Fibroblast of mammary gland (primary cell): ENCODE results near the gene MOB1B.

Source experiments
- DNase-seq: peaks from one replicate; pipeline ENCODE4 v3.0.0-alpha.2; 2010; ENCODE audit warnings: low read depth
- H3K4me3 ChIP-seq: 2 replicates; pipeline ENCODE4 v1.5.1; 2011; ENCODE audit warnings: low read depth, mild to moderate bottlenecking, low read length, moderate library complexity; ENCODE audit not compliant: control insufficient read depth
- CTCF ChIP-seq: conservative IDR thresholded peaks from 2 replicates; pipeline ENCODE4 v1.5.1; 2011; ENCODE audit warnings: low read depth, low read length, inconsistent platforms; ENCODE audit not compliant: control insufficient read depth, insufficient read depth

The MOB1B gene

GRCh38 chr4:70873216-70873615 is 29.0 kb upstream of the MOB1B start:
- no peak overlapping the region for H3K4me3 ChIP-seq
- no peak for DNase-seq
- no peak for TF ChIP-seq CTCF

- DNase-seq = no peak
- no peak for TF ChIP-seq CTCF
Measured at GRCh38 chr4:70874268-70875156, 27.7 kb upstream of the MOB1B start.

GRCh38 chr4:70877556-70877955 is 24.6 kb upstream of the MOB1B start:
- DNase-seq = no peak
- H3K4me3 ChIP-seq = no peak overlapping the region
- TF ChIP-seq CTCF = no peak

More at GRCh38 chr4:70874268-70875156, 27.7 kb upstream of the MOB1B start:
- no peak overlapping the region for H3K4me3 ChIP-seq

- no peak for DNase-seq
- H3K4me3 ChIP-seq = no peak overlapping the region
- no peak for TF ChIP-seq CTCF
Measured at GRCh38 chr4:70880739-70881138, 21.4 kb upstream of the MOB1B start.

- DNase-seq = peak; percentile 21
- no peak overlapping the region for H3K4me3 ChIP-seq
- no peak for TF ChIP-seq CTCF
Measured at GRCh38 chr4:70885174-70885573, 17.0 kb upstream of the MOB1B start.

GRCh38 chr4:70892086-70892769 is 9.9 kb upstream of the MOB1B start:
- no peak for TF ChIP-seq CTCF
- no peak overlapping the region for H3K4me3 ChIP-seq
- DNase-seq = no peak
